Loucy (cell line): ENCODE measurements around the gene HDHD3.

ENCODE experiments used
- H2AFZ ChIP-seq: fragments of 200-600 bp; sonication (generic); 2 replicates; pipeline ENCODE4 v1.6.0; 2016; ENCODE audit warnings: antibody characterized with exemption, mild to moderate bottlenecking, low read length, moderate library complexity
- H3F3A ChIP-seq: fragments of 200-600 bp; 2 replicates; pipeline ENCODE4 v1.6.0; 2016; ENCODE audit warnings: antibody characterized with exemption, low read depth, mild to moderate bottlenecking
- H3K27me3 ChIP-seq: fragments of 200-600 bp; sonication (generic); 2 replicates; pipeline ENCODE4 v1.6.1; 2014; ENCODE audit warnings: low read length, mild to moderate bottlenecking; ENCODE audit not compliant: insufficient read depth, poor library complexity, severe bottlenecking
- H3K36me3 ChIP-seq: fragments of 200-600 bp; sonication (generic); 2 replicates; pipeline ENCODE4 v1.6.1; 2016; ENCODE audit warnings: low read length; ENCODE audit not compliant: insufficient read depth
- H3K4me1 ChIP-seq: fragments of 200-600 bp; sonication (generic); 2 replicates; pipeline ENCODE4 v1.5.1; 2014; ENCODE audit warnings: low read length, mild to moderate bottlenecking; ENCODE audit not compliant: insufficient read depth, poor library complexity, severe bottlenecking
- H3K4me2 ChIP-seq: fragments of 200-600 bp; sonication (generic); 2 replicates; pipeline ENCODE4 v1.6.0; 2014; ENCODE audit warnings: antibody characterized with exemption, low read length, low read depth, mild to moderate bottlenecking; ENCODE audit not compliant: poor library complexity, severe bottlenecking
- H3K4me3 ChIP-seq: fragments of 200-600 bp; sonication (generic); 2 replicates; pipeline ENCODE4 v1.5.1; 2014; ENCODE audit warnings: low read length, mild to moderate bottlenecking, mixed read lengths; ENCODE audit not compliant: poor library complexity, severe bottlenecking
- H3K79me2 ChIP-seq: fragments of 200-600 bp; sonication (generic); 2 replicates; pipeline ENCODE4 v1.6.1; 2014; ENCODE audit warnings: low read length; ENCODE audit not compliant: insufficient read depth
- H3K9ac ChIP-seq: fragments of 200-600 bp; sonication (generic); 2 replicates; pipeline ENCODE4 v1.6.0; 2014; ENCODE audit warnings: mild to moderate bottlenecking, low read depth, low read length, moderate library complexity; ENCODE audit not compliant: poor library complexity, severe bottlenecking
- H3K9me2 ChIP-seq: fragments of 200-600 bp; sonication (generic); replicated peaks from 2 replicates; pipeline ENCODE4 v1.6.1; 2016; ENCODE audit warnings: low read depth, low read length, mixed read lengths
- H3K9me3 ChIP-seq: fragments of 200-600 bp; sonication (generic); 2 replicates; pipeline ENCODE4 v1.6.1; 2014; ENCODE audit warnings: mild to moderate bottlenecking, antibody characterized with exemption, low read length, low read depth; ENCODE audit not compliant: insufficient read depth
- H4K20me1 ChIP-seq: fragments of 200-600 bp; sonication (generic); 2 replicates; pipeline ENCODE4 v1.6.0; 2014; ENCODE audit warnings: antibody characterized with exemption, low read length, mild to moderate bottlenecking; ENCODE audit not compliant: insufficient read depth, poor library complexity, severe bottlenecking
- EZH2phosphoT487 ChIP-seq: fragments of 200-600 bp; IDR thresholded peaks from 2 replicates; pipeline ENCODE4 v1.6.1; 2018; ENCODE audit warnings: antibody characterized with exemption, mild to moderate bottlenecking, moderate library complexity, borderline replicate concordance
- TF ChIP-seq, protein P1 (sequence below): fragments of 200-600 bp; sonication (generic); conservative IDR thresholded peaks from 2 replicates; pipeline ENCODE4 v1.5.1; 2014; ENCODE audit warnings: mild to moderate bottlenecking, antibody characterized with exemption, low read length

HDHD3 gene

DNA sequence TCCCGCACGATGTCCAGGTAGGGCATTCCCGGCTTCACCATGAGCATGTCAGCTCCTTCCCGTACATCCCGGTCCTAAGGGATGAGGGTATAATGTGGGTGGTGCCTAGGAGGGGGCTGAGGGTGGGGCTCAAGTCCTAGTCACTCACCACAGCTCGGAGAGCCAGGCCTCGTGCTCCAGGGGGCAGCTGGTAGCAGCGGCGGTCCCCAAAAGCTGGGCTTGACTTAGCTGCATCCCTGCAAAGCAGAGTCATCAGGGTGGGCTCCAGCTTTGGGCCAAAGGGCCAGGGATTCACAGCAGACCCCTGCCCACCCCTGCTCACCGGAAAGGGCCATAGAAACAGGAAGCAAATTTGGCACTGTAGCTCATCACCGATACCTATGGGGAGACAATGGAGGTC, 12.7 kb upstream of the HDHD3 start:
- no peak overlapping the region for H3K4me2 ChIP-seq
- no peak for TF ChIP-seq EZH2phosphoT487
- TF ChIP-seq, protein P1, sequence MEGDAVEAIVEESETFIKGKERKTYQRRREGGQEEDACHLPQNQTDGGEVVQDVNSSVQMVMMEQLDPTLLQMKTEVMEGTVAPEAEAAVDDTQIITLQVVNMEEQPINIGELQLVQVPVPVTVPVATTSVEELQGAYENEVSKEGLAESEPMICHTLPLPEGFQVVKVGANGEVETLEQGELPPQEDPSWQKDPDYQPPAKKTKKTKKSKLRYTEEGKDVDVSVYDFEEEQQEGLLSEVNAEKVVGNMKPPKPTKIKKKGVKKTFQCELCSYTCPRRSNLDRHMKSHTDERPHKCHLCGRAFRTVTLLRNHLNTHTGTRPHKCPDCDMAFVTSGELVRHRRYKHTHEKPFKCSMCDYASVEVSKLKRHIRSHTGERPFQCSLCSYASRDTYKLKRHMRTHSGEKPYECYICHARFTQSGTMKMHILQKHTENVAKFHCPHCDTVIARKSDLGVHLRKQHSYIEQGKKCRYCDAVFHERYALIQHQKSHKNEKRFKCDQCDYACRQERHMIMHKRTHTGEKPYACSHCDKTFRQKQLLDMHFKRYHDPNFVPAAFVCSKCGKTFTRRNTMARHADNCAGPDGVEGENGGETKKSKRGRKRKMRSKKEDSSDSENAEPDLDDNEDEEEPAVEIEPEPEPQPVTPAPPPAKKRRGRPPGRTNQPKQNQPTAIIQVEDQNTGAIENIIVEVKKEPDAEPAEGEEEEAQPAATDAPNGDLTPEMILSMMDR: no peak
- no peak overlapping the region for H2AFZ ChIP-seq
- H3K9me3 ChIP-seq: no peaks in the 10 kb centered on the region
- H4K20me1 ChIP-seq: no peaks in the 10 kb centered on the region
- H3K27me3 ChIP-seq: no peaks in the 10 kb centered on the region
- H3K4me3 ChIP-seq: no peak overlapping the region
- no peaks in the 10 kb centered on the region for H3K4me1 ChIP-seq
- H3F3A ChIP-seq: no peaks in the 10 kb centered on the region
- no peak overlapping the region for H3K9ac ChIP-seq
- H3K36me3 ChIP-seq: peaks cover 28% of the 10 kb centered on the region; the same call in 1 of the 2 replicates
- no peaks in the 10 kb centered on the region for H3K9me2 ChIP-seq
- H3K79me2 ChIP-seq: no peaks in the 10 kb centered on the region

DNA sequence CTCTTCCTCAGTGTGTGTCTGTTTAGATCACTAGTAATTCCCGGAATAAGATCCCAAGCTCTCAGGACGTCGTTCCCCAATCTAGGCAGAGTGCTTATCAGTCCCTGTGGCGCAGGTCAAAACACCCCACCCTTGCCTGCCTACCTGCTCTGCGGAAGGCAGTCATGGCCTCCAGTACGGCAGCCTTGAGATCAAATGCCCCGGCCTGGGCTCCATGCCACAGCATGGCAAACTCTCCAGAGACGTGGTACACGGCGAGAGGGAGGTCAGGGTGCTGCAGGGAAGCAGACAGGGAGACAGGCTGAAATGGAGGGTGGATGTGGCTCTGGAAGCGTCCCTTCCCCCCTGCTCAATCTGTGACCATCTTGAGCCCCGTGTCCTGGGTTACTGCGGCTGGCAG, 12.0 kb upstream of the HDHD3 start:
- Histone ChIP-seq H2AFZ (no peak overlapping the region), H3K4me1 (no peaks in the 10 kb centered on the region), H3K4me2 (no peak overlapping the region), H3K9me3 (no peaks in the 10 kb centered on the region), H4K20me1 (no peaks in the 10 kb centered on the region), H3K9me2 (no peaks in the 10 kb centered on the region), H3K79me2 (no peaks in the 10 kb centered on the region), H3K4me3 (no peak overlapping the region), H3K27me3 (no peaks in the 10 kb centered on the region), H3K9ac (no peak overlapping the region), H3F3A (no peaks in the 10 kb centered on the region), H3K36me3 (peaks cover 28% of the 10 kb centered on the region; the same call in 1 of the 2 replicates)
- TF ChIP-seq EZH2phosphoT487: no peak
- TF ChIP-seq, protein P1: no peak

DNA sequence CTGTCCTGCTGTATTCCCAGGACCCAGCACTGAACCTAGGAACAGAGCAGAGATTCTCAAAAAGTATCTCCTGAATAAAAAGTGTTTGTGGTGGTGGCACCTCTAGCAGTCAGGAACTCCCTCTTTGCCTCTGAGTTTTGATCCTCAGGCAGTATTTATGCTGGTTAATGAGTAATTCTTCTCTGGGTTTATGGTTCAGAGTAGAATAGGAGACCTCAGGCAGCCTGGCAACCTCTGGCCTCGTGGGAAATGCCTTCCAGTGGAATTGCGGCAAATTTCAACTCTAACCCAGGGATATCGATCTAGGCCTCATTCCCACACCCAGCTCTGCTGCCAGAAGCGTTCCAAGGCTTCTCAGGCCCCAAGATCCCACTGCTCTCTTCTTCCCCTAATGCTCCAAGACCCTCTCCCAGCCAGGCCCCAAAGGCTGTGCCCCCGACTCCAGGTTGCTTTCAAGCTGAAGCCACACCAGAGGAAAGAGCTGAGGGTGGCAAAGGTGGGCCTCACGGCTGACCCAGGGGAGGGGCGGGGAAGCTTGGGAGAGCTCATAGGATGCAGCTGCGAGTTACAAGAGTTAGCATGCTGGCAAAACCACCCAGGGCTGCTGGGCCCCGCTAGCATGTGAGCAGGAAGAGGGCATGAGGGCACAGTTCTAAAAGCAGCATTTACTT, 10.9 kb upstream of the HDHD3 start:
- Histone ChIP-seq H2AFZ (no peak overlapping the region), H3K4me3 (no peak overlapping the region), H3K9me2 (no peaks in the 10 kb centered on the region), H4K20me1 (no peaks in the 10 kb centered on the region), H3K27me3 (no peaks in the 10 kb centered on the region), H3K4me1 (no peaks in the 10 kb centered on the region), H3K36me3 (peaks cover 28% of the 10 kb centered on the region; the same call in 1 of the 2 replicates), H3K9ac (no peak overlapping the region), H3K9me3 (no peaks in the 10 kb centered on the region), H3K79me2 (no peaks in the 10 kb centered on the region), H3F3A (no peaks in the 10 kb centered on the region), H3K4me2 (no peak overlapping the region)
- TF ChIP-seq EZH2phosphoT487: no peak
- TF ChIP-seq, protein P1: no peak
